Stimulated activated CD4-positive, alpha-beta T cell treated with anti-CD3 and anti-CD28 coated beads, Interleukin-15, amount 100 ng/mL, for 1 hour (primary cell): ENCODE data around the gene PVRIG.
"Not testable (repeated sequence)": the region's sequence is repeated elsewhere in the genome, so short reads cannot be mapped to it uniquely, and the experiment has no call there.

Experiments used
- DNase-seq, 2 donors: peaks; one replicate each; pipeline ENCODE4 v3.0.0-alpha.2; 2020; ENCODE audit warnings: low read depth in 1 of 2, low spot score in 1 of 2

Gene PVRIG

DNA sequence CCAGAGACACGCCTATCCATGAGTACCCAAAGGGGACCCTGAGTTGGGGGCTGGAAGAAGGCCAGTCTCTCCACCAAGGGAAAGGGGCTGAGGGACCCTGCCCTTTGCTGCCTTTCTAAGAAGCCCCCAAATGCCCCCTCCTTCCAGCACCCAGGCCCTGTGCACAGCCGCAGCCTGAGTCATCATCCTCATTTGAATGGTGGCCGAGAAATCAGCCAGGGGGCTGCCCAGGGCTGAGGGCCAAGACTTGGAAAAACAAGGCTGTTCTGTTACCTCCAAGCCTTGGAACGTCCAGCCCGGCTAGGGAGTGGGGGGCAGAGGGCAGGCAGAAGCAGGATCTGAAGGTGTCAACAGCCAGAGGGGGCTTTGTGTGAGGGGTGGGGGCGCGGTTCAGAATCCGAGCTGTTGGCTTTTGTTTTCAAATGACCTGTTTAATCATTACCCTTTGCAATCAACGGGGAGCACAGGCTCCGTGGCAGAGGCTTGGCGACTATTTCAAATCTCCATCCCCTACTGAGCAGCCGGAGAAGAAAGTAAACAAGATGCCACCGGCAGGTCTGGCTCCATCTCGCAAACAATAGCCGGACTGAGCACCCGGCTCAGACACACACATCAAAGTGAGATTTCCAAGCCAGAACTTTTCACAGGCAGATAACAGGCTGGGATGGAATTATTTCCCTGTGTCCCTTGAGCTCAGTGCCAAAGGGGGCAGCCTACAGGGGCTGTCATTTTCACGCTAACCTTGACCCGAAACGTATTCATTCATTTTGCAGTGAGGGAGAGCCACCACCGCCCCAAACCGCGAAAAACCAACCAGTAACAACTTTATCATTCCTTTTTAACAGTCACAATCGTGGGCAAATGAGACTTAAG lies 50.5 kb downstream of the PVRIG start:
- DNase-seq: not testable (repeated sequence)
